Hematopoietic multipotent progenitor cell treated with erythropoietin and hydrocortisone succinate and interleukin-3 and kit ligand, for 6 days (in vitro differentiated cells): ENCODE measurements around the gene MSMP.

ENCODE experiments used
- DNase-seq: peaks from one replicate; pipeline ENCODE4 v3.0.0-alpha.2; 2015

MSMP gene

DNA sequence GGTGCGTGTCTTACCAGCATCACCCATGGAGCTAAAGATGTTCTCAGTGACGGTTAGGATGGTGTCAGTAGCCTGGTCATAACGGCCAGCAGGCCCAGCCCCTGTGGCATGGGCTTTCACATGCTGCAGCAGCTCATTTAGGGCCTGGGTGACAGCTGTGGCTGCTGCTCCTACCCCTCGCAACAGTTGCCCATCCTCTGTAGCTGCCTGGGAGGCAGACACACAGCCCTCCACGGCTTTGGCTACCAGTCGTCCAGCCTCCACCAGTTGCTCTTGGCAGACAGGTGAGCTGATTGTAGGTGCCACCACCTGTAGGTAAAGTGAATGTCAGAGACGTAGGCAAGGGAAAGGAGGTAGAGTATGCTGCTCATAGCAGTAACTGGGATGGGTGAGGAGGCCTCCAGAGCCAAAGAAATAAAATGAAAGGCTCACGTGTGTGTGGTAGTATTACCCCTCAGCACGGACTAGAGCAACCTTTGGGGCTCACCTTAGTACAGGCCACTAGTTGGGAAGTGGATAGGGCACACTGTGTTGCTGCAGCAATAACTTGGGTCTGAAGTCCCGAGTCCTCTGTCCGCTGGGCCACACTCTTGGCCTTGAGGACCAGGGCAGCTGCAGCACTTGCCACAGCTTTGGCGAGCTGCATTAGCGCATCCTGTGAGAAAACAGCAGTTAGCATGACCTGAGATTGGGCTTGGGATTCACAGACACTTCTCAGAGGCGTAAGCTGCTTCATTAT, 36.8 kb downstream of the MSMP start:
- DNase-seq = no peak

GRCh38 chr9:35716230-35716629, 37.8 kb downstream of the MSMP start:
- DNase-seq = no peak

- DNase-seq = no peak
These were observed 39.4 kb downstream of the MSMP start for GRCh38 chr9:35714579-35715252.

- no peak for DNase-seq
These were observed 40.0 kb downstream of the MSMP start for GRCh38 chr9:35714123-35714522.

DNA sequence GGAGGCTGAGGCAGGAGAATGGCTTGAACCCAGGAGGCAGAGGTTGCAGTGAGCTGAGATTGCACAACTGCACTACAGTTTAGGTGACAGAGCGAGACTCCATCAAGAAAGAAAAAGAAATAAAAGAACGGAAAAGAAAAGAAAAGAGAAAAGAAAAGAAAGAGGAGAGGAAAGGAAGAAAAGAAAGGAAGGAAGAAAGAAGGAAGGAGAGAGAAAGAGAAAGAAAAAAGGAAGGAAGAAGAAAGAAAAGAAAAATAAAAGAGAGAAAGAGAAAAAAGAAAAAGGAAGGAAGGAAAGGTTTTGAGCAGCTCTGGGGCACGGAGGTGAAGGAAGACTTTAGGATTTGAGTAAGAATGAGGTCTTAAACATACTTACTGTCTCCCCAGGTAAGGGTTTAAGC, 40.5 kb downstream of the MSMP start:
- DNase-seq = no peak

GRCh38 chr9:35712762-35713400, 41.2 kb downstream of the MSMP start:
- no peak for DNase-seq

DNA sequence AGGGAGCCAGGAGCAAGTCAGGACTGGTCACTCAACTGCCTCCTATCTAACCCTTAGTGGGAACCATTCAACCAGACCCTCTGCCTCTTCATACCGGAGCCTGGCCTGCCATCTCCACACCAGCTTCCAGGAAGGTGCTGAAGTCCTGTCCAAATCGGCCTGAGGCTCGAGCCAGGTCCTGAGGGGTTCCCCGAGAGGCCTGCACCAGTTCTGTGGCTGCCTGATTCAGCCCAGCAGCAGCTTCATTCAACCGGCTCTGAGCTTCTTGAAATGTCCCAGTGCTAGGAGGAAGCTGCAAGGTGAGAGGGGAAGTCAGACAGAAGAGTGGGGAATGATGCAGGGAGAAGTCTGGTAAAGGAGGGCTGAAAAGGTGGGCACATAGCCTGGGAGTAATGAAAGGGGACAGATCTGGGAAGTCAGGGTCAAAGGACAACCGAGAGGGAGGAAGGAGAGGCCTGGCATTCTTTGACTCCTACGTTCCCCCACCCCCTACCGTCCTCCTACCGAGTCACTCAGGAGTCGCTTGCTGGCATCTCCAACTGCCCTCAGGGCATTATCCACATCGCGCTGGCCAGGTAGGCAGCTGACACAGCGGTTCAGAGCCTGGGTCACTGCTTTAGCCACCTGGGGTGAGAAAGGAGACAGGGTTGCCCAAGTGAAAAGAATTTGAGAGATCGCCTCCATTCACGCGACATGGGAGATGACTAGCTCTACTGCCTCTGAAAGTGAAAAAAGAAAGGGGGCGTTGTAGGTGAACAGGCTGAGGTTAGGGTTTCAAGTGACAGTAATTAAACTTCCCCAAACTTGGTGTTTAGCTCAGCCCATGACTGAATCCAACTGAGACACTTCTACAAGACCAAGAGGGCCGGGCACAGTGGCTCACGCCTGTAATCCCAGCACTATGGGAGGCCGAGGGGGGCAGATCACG, 42.3 kb downstream of the MSMP start:
- no peak for DNase-seq

DNA sequence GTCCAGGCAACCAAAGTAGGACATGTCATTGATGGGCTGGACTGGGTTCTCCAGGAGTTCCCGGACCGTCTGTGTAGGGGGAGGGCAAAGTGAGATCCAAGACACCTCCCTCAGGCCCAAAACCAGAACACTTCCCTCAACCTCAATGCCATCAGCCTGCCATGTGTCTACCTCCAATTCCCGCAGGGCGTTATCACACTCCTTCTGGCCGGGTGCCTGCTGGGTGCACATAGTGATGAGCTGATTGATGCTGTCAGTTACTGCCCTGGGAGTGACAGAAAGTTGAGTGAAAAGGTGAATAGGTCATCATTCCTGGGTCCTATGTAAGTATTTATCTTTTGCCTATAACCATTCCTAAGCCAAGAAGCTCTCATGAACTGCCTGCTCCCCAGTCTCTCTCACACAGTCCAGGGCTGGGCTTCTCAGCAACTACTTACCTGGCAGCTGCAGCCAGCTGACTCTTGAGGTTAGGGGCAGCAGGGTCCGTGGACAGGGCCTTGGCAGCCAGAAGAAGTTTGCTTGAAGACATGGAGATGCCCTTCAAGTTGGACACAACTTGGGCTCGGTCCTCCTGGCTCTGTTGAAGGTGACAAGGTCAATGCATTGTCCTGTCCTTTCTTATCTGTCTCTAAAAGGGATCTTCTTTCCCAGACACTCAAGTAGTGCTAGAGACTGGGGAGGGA, 43.1 kb downstream of the MSMP start:
- DNase-seq = no peak

GRCh38 chr9:35708146-35708545, 45.9 kb downstream of the MSMP start:
- no peak for DNase-seq

- DNase-seq = no peak
These were observed 47.1 kb downstream of the MSMP start for GRCh38 chr9:35706951-35707350.

GRCh38 chr9:35705836-35706430, 48.1 kb downstream of the MSMP start:
- DNase-seq = no peak

DNA sequence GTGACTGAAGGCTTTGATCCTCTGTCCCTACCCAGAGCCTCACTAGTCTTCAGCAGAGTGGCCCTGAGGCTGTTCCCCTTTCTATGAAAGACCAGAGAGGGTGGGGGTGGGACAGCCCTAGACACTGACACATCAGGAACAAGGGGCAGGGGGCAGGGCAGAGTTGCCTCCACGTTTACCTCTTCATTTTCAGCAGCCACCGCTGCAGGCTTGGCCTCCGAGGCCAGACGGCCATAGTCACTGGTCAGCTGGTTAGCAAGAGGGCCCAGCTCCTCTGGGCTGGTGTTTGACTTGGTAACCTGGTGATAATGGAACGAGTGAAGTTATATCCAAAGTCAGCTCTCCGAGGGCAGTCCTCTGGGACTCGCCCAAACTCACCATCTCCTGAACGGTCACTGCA, 48.7 kb downstream of the MSMP start:
- DNase-seq = no peak

DNA sequence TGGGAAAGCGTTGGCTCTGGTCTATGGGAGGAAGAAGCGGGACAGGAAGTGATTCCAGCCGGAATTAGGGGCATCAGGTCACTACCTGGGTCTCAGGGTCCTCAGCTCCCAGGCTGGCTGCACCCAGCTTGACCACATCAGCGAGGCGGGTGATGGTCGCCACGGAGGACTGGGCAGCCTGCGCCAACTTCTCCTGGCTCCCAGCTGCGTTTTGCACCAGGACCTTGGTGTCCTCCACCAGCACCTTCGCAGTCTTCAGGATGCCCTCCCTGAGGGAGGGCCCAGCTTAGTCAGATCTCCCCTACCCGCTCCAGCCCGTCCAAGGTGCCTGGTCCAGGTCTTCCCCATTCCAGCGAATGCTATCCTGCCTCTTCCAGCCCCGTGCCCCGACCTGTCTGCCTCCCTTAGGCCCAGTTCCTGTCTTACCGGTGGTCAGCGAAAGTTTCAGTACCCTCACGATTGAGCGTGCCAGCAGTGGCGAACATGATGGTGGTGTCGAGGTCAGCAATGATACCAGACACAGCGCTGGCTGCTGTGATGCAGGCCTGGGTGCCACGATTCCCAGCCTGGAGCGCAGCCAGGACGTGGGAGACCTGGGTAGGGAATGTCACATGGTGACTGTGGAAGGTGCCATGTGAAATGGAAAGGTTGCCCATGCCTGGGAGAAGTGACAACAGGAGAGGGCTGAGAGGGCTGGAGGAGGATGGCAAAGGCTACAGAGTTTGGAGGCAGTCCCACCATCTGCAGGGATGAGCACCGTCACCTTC, 50.0 kb downstream of the MSMP start:
- DNase-seq = no peak
